GM12892 (cell line): ENCODE data around the gene ANKRD22.

ENCODE experiments used
- POLR2A ChIP-seq: IDR thresholded peaks from 2 replicates; pipeline ENCODE4 v1.6.1; 2011; ENCODE audit warnings: low read depth, low read length, control low read depth
- POLR2AphosphoS5 ChIP-seq: IDR thresholded peaks from 2 replicates; pipeline ENCODE4 v1.6.1; 2011; ENCODE audit warnings: low read depth, low read length, control low read depth

DNA sequence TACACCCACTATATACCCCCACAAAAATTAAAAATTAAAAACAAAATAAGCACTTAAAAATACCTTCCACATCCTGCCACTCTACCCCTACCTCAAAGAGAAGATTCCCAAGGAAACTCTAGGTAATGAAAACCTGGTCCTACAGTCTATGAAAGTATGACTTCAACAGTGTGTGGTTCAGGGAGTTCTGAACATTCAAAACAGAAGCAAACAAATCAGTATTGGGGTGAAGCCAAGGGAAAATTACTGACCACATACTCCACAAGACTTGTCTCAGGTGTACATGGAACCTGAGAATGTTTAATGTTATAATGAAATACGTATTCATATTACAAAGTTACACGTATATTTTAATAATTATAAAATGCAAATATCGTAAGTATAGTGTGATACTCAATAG, 69.4 kb downstream of the ANKRD22 start:
- TF ChIP-seq POLR2A (no peak), POLR2AphosphoS5 (no peak)
